Osteoblast (primary cell): ENCODE results near the gene EIF2B1. TPM values are rescaled to one million over a fixed set of nuclear protein-coding genes. Genes with fewer than 3 reads are reported as not detected.
A peak's percentile ranks its signal among the peaks of the same experiment; 100 is the strongest.

Source experiments
- DNase-seq: peaks from one replicate; pipeline ENCODE4 v3.0.0; 2011; ENCODE audit warnings: low spot score, mixed read lengths; ENCODE audit not compliant: insufficient read length; ENCODE audit errors: missing footprints
- H2AFZ ChIP-seq: 2 replicates; pipeline ENCODE4 v1.6.0; 2011; ENCODE audit warnings: mild to moderate bottlenecking, low read length
- H3K27ac ChIP-seq: 2 replicates; pipeline ENCODE4 v1.5.1; 2011; ENCODE audit warnings: mild to moderate bottlenecking, low read depth, low read length, moderate library complexity
- H3K27me3 ChIP-seq: 2 replicates; pipeline ENCODE4 v1.6.0; 2012; ENCODE audit warnings: mild to moderate bottlenecking, control low read depth, inconsistent platforms, low read length, moderate library complexity; ENCODE audit not compliant: insufficient read depth
- H3K36me3 ChIP-seq: 2 replicates; pipeline ENCODE4 v1.5.1; 2011; ENCODE audit warnings: mild to moderate bottlenecking, low read length, control low read depth, moderate library complexity; ENCODE audit not compliant: insufficient read depth
- H3K4me1 ChIP-seq: 2 replicates; pipeline ENCODE4 v1.5.1; 2011; ENCODE audit warnings: mild to moderate bottlenecking, low read length, control low read depth, moderate library complexity; ENCODE audit not compliant: insufficient read depth
- H3K4me2 ChIP-seq: 2 replicates; pipeline ENCODE4 v1.6.0; 2011; ENCODE audit warnings: mild to moderate bottlenecking, low read length; ENCODE audit not compliant: insufficient read depth
- H3K4me3 ChIP-seq: fragments of 200-600 bp; sonication (generic); 3 replicates; pipeline ENCODE4 v1.5.1; 2012; ENCODE audit warnings: mild to moderate bottlenecking, low read length, inconsistent platforms; ENCODE audit not compliant: insufficient read depth
- H3K79me2 ChIP-seq: 2 replicates; pipeline ENCODE4 v1.6.0; 2012; ENCODE audit warnings: mild to moderate bottlenecking, low read length, control low read depth, inconsistent platforms; ENCODE audit not compliant: insufficient read depth
- H3K9me3 ChIP-seq: 2 replicates; pipeline ENCODE4 v1.5.1; 2011; ENCODE audit warnings: low read depth, low read length, control low read depth
- H4K20me1 ChIP-seq: 2 replicates; pipeline ENCODE4 v1.6.0; 2012; ENCODE audit warnings: mild to moderate bottlenecking, low read length, control low read depth; ENCODE audit not compliant: insufficient read depth
- CTCF ChIP-seq: IDR thresholded peaks from 2 replicates; pipeline ENCODE4 v1.5.1; 2011; ENCODE audit warnings: mild to moderate bottlenecking, low read depth, low read length, moderate library complexity; ENCODE audit errors: extremely low read depth
- total RNA-seq: library from RNA; depleted of rRNA; stranded (reverse); fragments of >200 nt; gene quantifications from 2 replicates; pipeline ENCODE4 v1.2.3, GENCODE V29; 2012

Gene EIF2B1
- total RNA-seq = 32.4 and 32.6 TPM in 2 replicates

GRCh38 chr12:123633379-123634141 is at the start of gene EIF2B1, which contains the start of gene GTF2H3:
Gene EIF2B1, minus strand, starts transcription at chr12:123633686. Its CDS starts 129 bp downstream, at chr12:123633557.
Gene GTF2H3, plus strand, starts transcription at chr12:123633829. Its CDS starts 31 bp downstream, at chr12:123633860.
- H3K36me3 ChIP-seq = peaks cover 26% of the 10 kb centered on the region
- peak; percentile 99 for DNase-seq
- H3K79me2 ChIP-seq = peaks cover 53% of the 10 kb centered on the region

GRCh38 chr12:123681605-123682004 is 48.1 kb upstream of the EIF2B1 start:
- no peaks in the 10 kb centered on the region for H4K20me1 ChIP-seq
- peaks cover 11% of the 10 kb centered on the region for H3K36me3 ChIP-seq
- H3K4me2 ChIP-seq = no peak overlapping the region
- H3K4me3 ChIP-seq = no peak overlapping the region
- H3K27me3 ChIP-seq = no peaks in the 10 kb centered on the region
- H3K4me1 ChIP-seq = no peaks in the 10 kb centered on the region
- DNase-seq = no peak
- no peak overlapping the region for H3K27ac ChIP-seq
- no peaks in the 10 kb centered on the region for H3K79me2 ChIP-seq
- no peaks in the 10 kb centered on the region for H3K9me3 ChIP-seq
- no peak for TF ChIP-seq CTCF
- H2AFZ ChIP-seq = no peak overlapping the region

More at GRCh38 chr12:123633379-123634141, at the start of gene EIF2B1, which contains the start of gene GTF2H3:
- Histone ChIP-seq H3K4me1 (peaks cover 15% of the 10 kb centered on the region), H3K4me3 (peak within 1 kb of the TSS; percentile 98), H2AFZ (peak within 1 kb of the TSS; percentile 99), H3K9me3 (no peaks in the 10 kb centered on the region), H4K20me1 (no peaks in the 10 kb centered on the region), H3K4me2 (peak within 1 kb of the TSS; percentile 98), H3K27me3 (no peaks in the 10 kb centered on the region), H3K27ac (peak within 1 kb of the TSS; percentile 95)
- TF ChIP-seq CTCF = no peak

GRCh38 chr12:123678981-123679380 is 45.5 kb upstream of the EIF2B1 start:
- Histone ChIP-seq H3K79me2 (no peaks in the 10 kb centered on the region), H3K27me3 (no peaks in the 10 kb centered on the region), H3K27ac (no peak overlapping the region), H3K4me2 (no peak overlapping the region), H3K9me3 (no peaks in the 10 kb centered on the region), H4K20me1 (no peaks in the 10 kb centered on the region), H3K4me3 (no peak overlapping the region), H3K36me3 (peaks cover 19% of the 10 kb centered on the region), H2AFZ (no peak overlapping the region), H3K4me1 (no peaks in the 10 kb centered on the region)
- TF ChIP-seq CTCF = no peak
- no peak for DNase-seq

GRCh38 chr12:123676616-123677320 is 43.3 kb upstream of the EIF2B1 start:
- H2AFZ ChIP-seq = no peak overlapping the region
- no peaks in the 10 kb centered on the region for H4K20me1 ChIP-seq
- no peak for TF ChIP-seq CTCF
- DNase-seq = no peak
- H3K4me2 ChIP-seq = no peak overlapping the region
- H3K9me3 ChIP-seq = no peaks in the 10 kb centered on the region
- H3K4me3 ChIP-seq = no peak overlapping the region
- H3K4me1 ChIP-seq = peaks cover 2% of the 10 kb centered on the region
- no peaks in the 10 kb centered on the region for H3K27me3 ChIP-seq
- H3K79me2 ChIP-seq = no peaks in the 10 kb centered on the region
- H3K27ac ChIP-seq = no peak overlapping the region
- peaks cover 23% of the 10 kb centered on the region for H3K36me3 ChIP-seq
